MM.1S (cell line): Measurements from ENCODE around the gene FAM227B.

Experiments used
- DNase-seq: peaks from one replicate; pipeline ENCODE4 v3.0.0-alpha.2; 2015
- H2AFZ ChIP-seq: fragments of 300-600 bp; sonication (generic); 2 replicates; pipeline ENCODE4 v1.6.0; 2016; ENCODE audit warnings: antibody characterized with exemption, low read length
- H3F3A ChIP-seq: fragments of 300-600 bp; sonication (generic); 2 replicates; pipeline ENCODE4 v1.6.1; 2016; ENCODE audit warnings: mild to moderate bottlenecking, antibody characterized with exemption, low read length, moderate library complexity, mixed read lengths; ENCODE audit not compliant: insufficient read depth
- H3K27ac ChIP-seq: fragments of 300-600 bp; sonication (generic); 2 replicates; pipeline ENCODE4 v1.5.1; 2016; ENCODE audit warnings: mild to moderate bottlenecking, low read length
- H3K27me3 ChIP-seq: fragments of 300-600 bp; sonication (generic); replicated peaks from 2 replicates; pipeline ENCODE4 v1.6.0; 2016; ENCODE audit warnings: low read length; ENCODE audit not compliant: insufficient read depth
- H3K36me3 ChIP-seq: fragments of 300-600 bp; sonication (generic); replicated peaks from 2 replicates; pipeline ENCODE4 v1.6.1; 2016; ENCODE audit warnings: mild to moderate bottlenecking, low read length, mixed read lengths; ENCODE audit not compliant: insufficient read depth
- H3K4me1 ChIP-seq: fragments of 300-600 bp; sonication (generic); 2 replicates; pipeline ENCODE4 v1.6.1; 2016; ENCODE audit warnings: low read length, mixed read lengths
- H3K4me2 ChIP-seq: fragments of 300-600 bp; sonication (generic); 2 replicates; pipeline ENCODE4 v1.6.0; 2016; ENCODE audit warnings: low read depth, low read length
- H3K4me3 ChIP-seq: fragments of 300-600 bp; sonication (generic); 2 replicates; pipeline ENCODE4 v1.5.1; 2016; ENCODE audit warnings: low read length, mixed read lengths
- H3K79me2 ChIP-seq: fragments of 300-600 bp; sonication (generic); 2 replicates; pipeline ENCODE4 v1.6.1; 2016; ENCODE audit warnings: mixed run types, low read length, mixed read lengths
- H3K9ac ChIP-seq: fragments of 300-600 bp; sonication (generic); 2 replicates; pipeline ENCODE4 v1.6.1; 2016; ENCODE audit warnings: low read length, mixed read lengths
- H3K9me2 ChIP-seq: fragments of 300-600 bp; sonication (generic); replicated peaks from 2 replicates; pipeline ENCODE4 v1.6.1; 2016; ENCODE audit warnings: mild to moderate bottlenecking, low read length, mixed read lengths; ENCODE audit not compliant: insufficient read depth
- H3K9me3 ChIP-seq: fragments of 300-600 bp; sonication (generic); replicated peaks from 2 replicates; pipeline ENCODE4 v1.6.1; 2016; ENCODE audit warnings: mild to moderate bottlenecking, low read length, mixed read lengths; ENCODE audit not compliant: insufficient read depth
- H4K20me1 ChIP-seq: fragments of 300-600 bp; sonication (generic); 2 replicates; pipeline ENCODE4 v1.6.1; 2016; ENCODE audit warnings: mild to moderate bottlenecking, low read length, moderate library complexity, mixed read lengths; ENCODE audit not compliant: insufficient read depth
- EZH2 ChIP-seq: fragments of 300-600 bp; sonication (generic); optimal IDR thresholded peaks from 2 replicates; pipeline ENCODE3; 2017; ENCODE audit warnings: low read depth, mild to moderate bottlenecking, antibody characterized with exemption, low read length, mixed read lengths
- EZH2phosphoT487 ChIP-seq: fragments of 300-600 bp; sonication (generic); IDR thresholded peaks from 2 replicates; pipeline ENCODE4 v1.6.1; 2018; ENCODE audit warnings: antibody characterized with exemption, low read length
- TF ChIP-seq, protein P1 (sequence below): fragments of 300-600 bp; sonication (generic); IDR thresholded peaks from 2 replicates; pipeline ENCODE4 v1.5.1; 2016; ENCODE audit warnings: antibody characterized with exemption, low read length, mixed read lengths

The FAM227B gene

DNA sequence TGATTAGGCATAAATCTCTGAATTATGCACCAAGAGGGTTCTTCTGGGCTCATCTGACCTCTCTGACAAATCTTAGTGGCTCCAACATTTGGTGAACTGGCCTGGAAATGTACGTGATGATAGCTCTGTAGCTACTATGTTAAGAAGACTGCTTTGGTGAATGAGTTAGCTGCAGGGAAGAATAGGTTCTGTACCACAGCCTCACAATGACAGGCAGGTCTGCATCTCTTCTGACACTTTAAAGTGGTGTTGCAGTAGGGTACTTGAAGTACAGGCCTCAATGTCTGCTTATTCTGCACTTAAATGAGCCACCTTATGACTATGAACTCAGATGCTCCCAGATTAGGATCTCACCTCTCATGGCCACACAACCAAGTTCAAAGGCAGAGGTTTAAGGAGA, 190.6 kb downstream of the FAM227B start:
- no peaks in the 10 kb centered on the region for H3K9me3 ChIP-seq
- no peak overlapping the region for H3K9ac ChIP-seq
- TF ChIP-seq, protein P1, sequence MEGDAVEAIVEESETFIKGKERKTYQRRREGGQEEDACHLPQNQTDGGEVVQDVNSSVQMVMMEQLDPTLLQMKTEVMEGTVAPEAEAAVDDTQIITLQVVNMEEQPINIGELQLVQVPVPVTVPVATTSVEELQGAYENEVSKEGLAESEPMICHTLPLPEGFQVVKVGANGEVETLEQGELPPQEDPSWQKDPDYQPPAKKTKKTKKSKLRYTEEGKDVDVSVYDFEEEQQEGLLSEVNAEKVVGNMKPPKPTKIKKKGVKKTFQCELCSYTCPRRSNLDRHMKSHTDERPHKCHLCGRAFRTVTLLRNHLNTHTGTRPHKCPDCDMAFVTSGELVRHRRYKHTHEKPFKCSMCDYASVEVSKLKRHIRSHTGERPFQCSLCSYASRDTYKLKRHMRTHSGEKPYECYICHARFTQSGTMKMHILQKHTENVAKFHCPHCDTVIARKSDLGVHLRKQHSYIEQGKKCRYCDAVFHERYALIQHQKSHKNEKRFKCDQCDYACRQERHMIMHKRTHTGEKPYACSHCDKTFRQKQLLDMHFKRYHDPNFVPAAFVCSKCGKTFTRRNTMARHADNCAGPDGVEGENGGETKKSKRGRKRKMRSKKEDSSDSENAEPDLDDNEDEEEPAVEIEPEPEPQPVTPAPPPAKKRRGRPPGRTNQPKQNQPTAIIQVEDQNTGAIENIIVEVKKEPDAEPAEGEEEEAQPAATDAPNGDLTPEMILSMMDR: no peak
- TF ChIP-seq EZH2phosphoT487: no peak
- no peak for TF ChIP-seq EZH2
- no peaks in the 10 kb centered on the region for H3K4me1 ChIP-seq
- no peaks in the 10 kb centered on the region for H3K9me2 ChIP-seq
- H3K27ac ChIP-seq: no peak overlapping the region
- no peak overlapping the region for H2AFZ ChIP-seq
- H3K27me3 ChIP-seq: no peaks in the 10 kb centered on the region
- H3K4me2 ChIP-seq: no peak overlapping the region
- no peak for DNase-seq
- no peaks in the 10 kb centered on the region for H3K36me3 ChIP-seq
- no peak overlapping the region for H3K4me3 ChIP-seq
- H3K79me2 ChIP-seq: no peaks in the 10 kb centered on the region
- H4K20me1 ChIP-seq: no peaks in the 10 kb centered on the region
- H3F3A ChIP-seq: no peaks in the 10 kb centered on the region

DNA sequence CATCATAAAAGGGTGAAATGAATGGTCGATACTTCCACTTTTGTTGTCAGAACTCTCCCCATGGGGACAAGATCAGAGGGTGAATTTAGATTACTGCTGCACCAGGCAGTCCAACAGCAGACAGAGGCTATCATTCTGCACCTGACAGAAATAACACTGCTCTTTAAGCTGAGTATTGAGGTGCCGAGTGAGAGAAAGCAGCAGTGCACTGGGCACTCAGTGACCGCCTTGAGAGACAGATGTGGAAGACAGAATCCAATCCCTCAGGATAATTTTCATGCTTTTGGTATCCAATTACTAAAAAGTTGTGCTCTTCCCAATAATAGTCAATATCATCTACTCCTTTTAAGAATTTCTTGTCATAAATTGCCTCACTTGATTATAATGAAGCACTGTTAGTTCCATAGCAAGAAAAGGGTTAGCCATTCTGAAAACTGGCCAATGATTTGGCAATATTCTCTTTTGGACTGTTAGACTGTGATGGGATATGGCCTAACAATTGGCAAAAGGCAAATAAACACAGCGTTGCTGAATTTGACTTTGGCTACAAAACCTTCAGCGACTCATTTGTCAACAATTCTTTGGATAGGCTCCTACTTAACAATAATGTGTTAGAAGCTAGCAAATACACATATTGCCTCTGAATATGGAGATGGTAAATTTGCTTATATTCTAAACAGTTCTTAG, 192.1 kb downstream of the FAM227B start:
- no peak overlapping the region for H2AFZ ChIP-seq
- no peaks in the 10 kb centered on the region for H3K9me3 ChIP-seq
- no peaks in the 10 kb centered on the region for H3K27me3 ChIP-seq
- no peak overlapping the region for H3K4me2 ChIP-seq
- DNase-seq: no peak
- H3K36me3 ChIP-seq: no peaks in the 10 kb centered on the region
- H4K20me1 ChIP-seq: no peaks in the 10 kb centered on the region
- H3K4me1 ChIP-seq: no peaks in the 10 kb centered on the region
- no peak overlapping the region for H3K27ac ChIP-seq
- TF ChIP-seq, protein P1: no peak
- TF ChIP-seq EZH2phosphoT487 (no peak), EZH2 (no peak)
- H3K79me2 ChIP-seq: no peaks in the 10 kb centered on the region
- H3K4me3 ChIP-seq: no peak overlapping the region
- no peaks in the 10 kb centered on the region for H3K9me2 ChIP-seq
- H3F3A ChIP-seq: no peaks in the 10 kb centered on the region
- H3K9ac ChIP-seq: no peak overlapping the region

DNA sequence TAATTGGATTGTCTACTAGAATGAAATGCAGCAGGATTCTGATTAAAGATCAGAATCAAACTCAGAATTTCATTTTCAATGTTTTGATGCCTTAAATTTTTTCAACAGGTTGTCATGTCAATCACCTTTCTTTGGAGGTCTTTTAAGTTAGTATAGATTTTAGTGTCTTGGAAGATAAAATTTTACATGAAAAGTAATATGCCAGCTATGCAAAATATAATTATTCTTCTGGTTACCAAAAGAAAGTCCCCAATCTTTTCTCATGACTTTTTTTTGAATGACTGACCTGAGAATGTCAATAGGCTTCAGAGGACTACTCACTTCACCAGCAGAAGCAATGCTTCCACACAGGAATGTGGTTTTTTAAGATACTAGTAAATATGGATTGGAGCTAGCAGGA, 193.2 kb downstream of the FAM227B start:
- TF ChIP-seq, protein P1: no peak
- TF ChIP-seq EZH2phosphoT487 (no peak), EZH2 (no peak)
- Histone ChIP-seq H3K79me2 (no peaks in the 10 kb centered on the region), H4K20me1 (no peaks in the 10 kb centered on the region), H3K27me3 (no peaks in the 10 kb centered on the region), H3K4me3 (no peak overlapping the region), H3F3A (no peaks in the 10 kb centered on the region), H3K9me2 (no peaks in the 10 kb centered on the region), H3K9me3 (no peaks in the 10 kb centered on the region), H3K36me3 (no peaks in the 10 kb centered on the region), H3K27ac (no peak overlapping the region), H3K4me2 (no peak overlapping the region), H3K4me1 (no peaks in the 10 kb centered on the region), H3K9ac (no peak overlapping the region), H2AFZ (no peak overlapping the region)
- no peak for DNase-seq
